VCaP (cell line): ENCODE measurements around the gene STRAP.

Experiments
- H3K27ac ChIP-seq: fragments of 450-650 bp; 2 replicates; pipeline ENCODE4 v1.5.1; 2017
- TF ChIP-seq, protein P1 (sequence below): fragments of 450-650 bp; conservative IDR thresholded peaks from 2 replicates; pipeline ENCODE4 v1.5.1; 2017; ENCODE audit warnings: mild to moderate bottlenecking, moderate library complexity

Gene STRAP

DNA sequence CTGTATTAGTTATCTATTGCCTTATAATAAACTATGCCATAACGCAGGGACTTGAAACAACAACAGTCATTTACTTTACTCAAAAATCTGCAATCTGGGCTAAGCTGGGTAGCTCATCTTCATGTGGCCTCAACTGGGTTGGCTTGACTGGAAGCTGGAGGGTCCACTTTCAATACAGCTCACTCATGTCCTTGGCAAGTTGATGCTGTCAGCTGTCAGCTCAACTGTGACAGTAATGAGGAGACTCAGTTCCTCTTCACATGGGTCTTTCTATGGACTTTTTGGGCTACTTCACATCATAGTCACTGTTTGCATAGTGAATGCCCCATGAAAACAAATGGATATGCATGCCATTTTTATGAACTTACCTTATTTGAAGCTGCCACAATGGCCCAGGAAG lies 33.6 kb upstream of the STRAP start:
- TF ChIP-seq, protein P1, sequence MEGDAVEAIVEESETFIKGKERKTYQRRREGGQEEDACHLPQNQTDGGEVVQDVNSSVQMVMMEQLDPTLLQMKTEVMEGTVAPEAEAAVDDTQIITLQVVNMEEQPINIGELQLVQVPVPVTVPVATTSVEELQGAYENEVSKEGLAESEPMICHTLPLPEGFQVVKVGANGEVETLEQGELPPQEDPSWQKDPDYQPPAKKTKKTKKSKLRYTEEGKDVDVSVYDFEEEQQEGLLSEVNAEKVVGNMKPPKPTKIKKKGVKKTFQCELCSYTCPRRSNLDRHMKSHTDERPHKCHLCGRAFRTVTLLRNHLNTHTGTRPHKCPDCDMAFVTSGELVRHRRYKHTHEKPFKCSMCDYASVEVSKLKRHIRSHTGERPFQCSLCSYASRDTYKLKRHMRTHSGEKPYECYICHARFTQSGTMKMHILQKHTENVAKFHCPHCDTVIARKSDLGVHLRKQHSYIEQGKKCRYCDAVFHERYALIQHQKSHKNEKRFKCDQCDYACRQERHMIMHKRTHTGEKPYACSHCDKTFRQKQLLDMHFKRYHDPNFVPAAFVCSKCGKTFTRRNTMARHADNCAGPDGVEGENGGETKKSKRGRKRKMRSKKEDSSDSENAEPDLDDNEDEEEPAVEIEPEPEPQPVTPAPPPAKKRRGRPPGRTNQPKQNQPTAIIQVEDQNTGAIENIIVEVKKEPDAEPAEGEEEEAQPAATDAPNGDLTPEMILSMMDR: no peak
- no peak overlapping the region for H3K27ac ChIP-seq

DNA sequence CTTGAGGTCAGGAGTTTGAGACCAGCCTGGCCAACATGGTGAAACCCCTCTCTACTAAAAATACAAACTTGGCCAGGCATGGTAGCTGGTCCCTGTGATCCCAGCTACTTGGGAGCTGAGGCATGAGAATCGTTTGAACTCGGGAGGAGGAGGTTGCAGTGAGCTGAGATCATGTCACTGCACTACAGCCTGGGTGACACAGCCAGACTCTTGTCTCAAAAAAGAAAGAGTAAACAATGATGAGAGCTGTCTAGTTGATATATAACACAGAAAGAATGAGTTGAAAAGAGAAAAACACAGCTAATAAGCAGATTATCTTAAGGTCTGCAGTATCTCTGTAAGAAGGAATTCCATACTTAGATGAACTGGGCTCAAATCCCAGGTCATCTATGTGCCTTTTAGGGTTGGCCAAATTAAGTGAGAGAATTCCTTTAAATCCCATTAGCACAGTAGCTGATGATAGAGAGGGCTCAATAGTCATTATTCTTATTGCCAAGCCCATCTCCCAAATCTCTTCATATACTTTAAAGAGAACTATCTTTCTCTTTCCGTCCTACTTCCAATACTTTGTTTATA lies 31.1 kb upstream of the STRAP start:
- TF ChIP-seq, protein P1: no peak
- no peak overlapping the region for H3K27ac ChIP-seq

DNA sequence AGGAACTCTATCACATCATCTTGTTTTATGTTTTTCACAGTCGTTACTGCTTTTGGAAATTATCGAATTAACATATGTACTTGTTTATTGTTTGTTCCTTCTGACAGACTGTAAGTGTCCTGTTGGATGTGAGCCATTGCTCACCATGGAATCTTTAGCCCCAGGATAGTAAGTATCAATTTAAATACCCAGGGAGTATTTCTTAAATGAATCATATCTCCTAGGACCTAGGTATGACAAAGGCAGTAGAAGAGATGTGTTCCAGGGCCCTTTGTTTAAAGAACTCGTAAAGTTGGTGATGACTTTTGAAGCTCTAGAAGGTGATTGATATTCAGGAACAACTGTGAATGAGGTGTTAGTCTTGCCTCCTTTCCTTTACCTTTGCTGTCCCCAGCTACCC lies 30.3 kb upstream of the STRAP start:
- TF ChIP-seq, protein P1: no peak
- no peak overlapping the region for H3K27ac ChIP-seq

DNA sequence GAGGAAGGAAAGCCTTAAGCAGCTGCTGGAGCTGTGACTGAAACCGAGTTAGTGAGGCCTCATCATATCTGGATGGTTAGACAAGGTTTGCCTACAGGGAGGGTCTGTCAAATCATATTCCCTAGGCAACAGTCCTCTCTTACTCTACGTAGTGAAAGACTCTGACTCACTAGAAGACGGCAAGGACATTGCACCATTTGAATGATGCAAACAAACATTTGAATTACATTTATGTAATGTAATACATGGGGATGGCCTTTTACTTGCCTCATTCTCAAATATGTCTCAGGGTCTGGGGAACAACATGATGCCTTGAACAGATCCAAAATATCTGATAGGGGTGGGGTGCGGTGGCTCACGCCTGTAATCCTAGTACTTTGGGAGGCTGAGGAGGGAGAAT lies 29.8 kb upstream of the STRAP start:
- no peak overlapping the region for H3K27ac ChIP-seq
- TF ChIP-seq, protein P1: no peak

DNA sequence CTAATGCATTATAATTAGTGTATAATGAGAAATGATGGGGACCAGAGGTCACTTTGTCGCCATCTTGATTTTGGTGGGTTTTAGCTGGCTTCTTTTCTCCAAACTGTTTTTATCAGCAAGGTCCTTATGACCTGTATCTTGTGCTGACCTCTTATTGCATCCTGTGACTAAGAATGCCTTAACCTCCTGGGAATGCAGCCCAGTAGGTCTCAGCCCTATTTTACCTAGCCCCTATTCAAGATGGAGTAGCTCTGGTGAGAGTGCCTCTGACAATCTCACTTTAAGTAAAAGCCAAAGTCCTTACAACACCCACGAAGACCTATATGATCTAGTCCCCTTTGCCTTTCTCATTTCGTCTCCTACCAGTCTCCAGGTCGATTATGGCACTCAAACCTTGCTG lies 28.3 kb upstream of the STRAP start:
- TF ChIP-seq, protein P1: no peak
- no peak overlapping the region for H3K27ac ChIP-seq

DNA sequence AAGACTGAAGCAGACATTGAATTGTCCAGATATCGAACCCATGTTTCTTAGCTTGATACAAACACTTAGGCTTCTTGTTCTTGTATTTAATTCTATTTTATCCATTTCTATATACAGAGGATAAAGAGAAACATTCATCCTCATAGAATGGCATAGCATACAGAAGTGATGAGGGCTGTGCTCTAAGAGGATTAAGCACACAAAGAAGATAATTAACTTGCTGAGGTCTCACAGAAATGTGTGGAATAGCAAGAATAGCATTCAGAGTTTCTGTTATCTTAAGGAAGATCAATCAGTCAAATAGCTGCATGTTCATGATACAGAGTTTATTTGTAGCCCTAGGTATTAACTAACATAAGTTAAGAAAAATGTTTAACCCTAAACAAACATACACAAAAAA lies 27.3 kb upstream of the STRAP start:
- TF ChIP-seq, protein P1: no peak
- no peak overlapping the region for H3K27ac ChIP-seq

DNA sequence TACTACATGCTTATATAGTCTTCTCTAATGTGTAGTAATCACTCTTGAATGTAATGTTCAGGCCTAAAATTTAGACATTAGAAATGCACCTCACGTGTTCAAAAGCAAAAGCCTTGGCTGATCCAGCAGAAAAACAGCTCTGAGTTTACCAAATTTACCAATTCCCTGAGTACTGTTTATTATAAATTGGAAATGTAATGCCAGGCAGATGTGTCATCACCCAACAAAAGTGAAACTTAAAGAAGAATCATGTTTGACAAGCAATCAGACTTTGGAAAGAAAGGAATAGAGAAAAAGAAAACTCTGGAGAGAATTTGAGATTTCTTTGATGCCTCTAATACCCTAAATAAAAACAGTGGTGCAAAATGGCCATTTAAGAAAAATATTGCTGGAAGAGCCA lies 26.5 kb upstream of the STRAP start:
- no peak overlapping the region for H3K27ac ChIP-seq
- TF ChIP-seq, protein P1: no peak
